Ovary (tissue), 9 donors: Measurements from ENCODE around the gene C8A. TPM values are rescaled to one million over a fixed set of nuclear protein-coding genes. Genes with fewer than 3 reads are reported as not detected.
A peak's percentile ranks its signal among the peaks of the same experiment; 100 is the strongest.

Source experiments
- DNase-seq, 5 donors: peaks; one replicate each; pipeline ENCODE4 v3.0.0-alpha.2; 2019 to 2020
- H3K27ac ChIP-seq, 2 donors: fragments of 200-600 bp; one replicate each; pipeline versions ENCODE4 v1.5.1 to v1.8.0; 2019 to 2022
- H3K27me3 ChIP-seq: fragments of 200-600 bp; one replicate; pipeline ENCODE4 v1.8.0; 2022
- H3K36me3 ChIP-seq: fragments of 200-600 bp; sonication (generic); one replicate; pipeline ENCODE4 v1.5.1; 2019
- H3K4me1 ChIP-seq: one replicate; pipeline ENCODE4 v1.8.1; 2013; ENCODE audit warnings: mild to moderate bottlenecking, moderate library complexity; ENCODE audit not compliant: insufficient read depth
- H3K4me3 ChIP-seq: fragments of 200-600 bp; sonication (generic); one replicate; pipeline ENCODE4 v1.5.1; 2017
- H3K9me3 ChIP-seq, 2 donors: fragments of 200-600 bp in 1 of 2; sonication (generic) in 1 of 2; one replicate each; pipeline versions ENCODE4 v1.5.1 to v1.8.1; 2013 to 2019; ENCODE audit warnings: mild to moderate bottlenecking in 1 of 2, moderate library complexity in 1 of 2
- CTCF ChIP-seq, 3 donors: fragments of 450-650 bp in 2 of 3; fragments of 200-600 bp in 1 of 3; IDR thresholded peaks; one replicate each; pipeline versions ENCODE4 v1.5.1 to v1.8.0; 2016 to 2022; ENCODE audit warnings: antibody characterized with exemption in 3 of 3, mild to moderate bottlenecking in 1 of 3
- EP300 ChIP-seq: sonication (generic); formaldehyde crosslinking; IDR thresholded peaks from one replicate; pipeline ENCODE4 v1.6.1; 2017; ENCODE audit warnings: antibody characterized with exemption
- POLR2A ChIP-seq: fragments of 450-650 bp; IDR thresholded peaks from one replicate; pipeline ENCODE4 v1.6.1; 2017; ENCODE audit warnings: antibody characterized with exemption, mild to moderate bottlenecking, moderate library complexity
- WGBS, 3 donors: extraction: QIAGEN DNeasy Blood & Tissue Kit in 1 of 3; methylation state at CpG; one replicate each; pipeline versions ENCODE4 v1.1.5 to v1.1.7; 2013 to 2017; 5-methylcytosine and 5-hydroxymethylcytosine counted together
- intact Hi-C, 4 donors: fragments of 100-400 bp; cut with DNase I; formaldehyde crosslinking; loops; one replicate each; pipeline versions ENCODE4 v1.11.0 to v1.15.1; 2022 to 2023
- polyA plus RNA-seq, 2 donors: library from polyadenylated mRNA; stranded (reverse); fragments of 200-250 nt in 1 of 2; fragments of 350-450 nt in 1 of 2; fragmentation: Illumina TruSeq in 1 of 2; extraction: RNeasy Lipid Tissue Mini Kit (QIAGEN cat#74804) in 1 of 2; gene quantifications; one replicate each; pipeline ENCODE4 v1.2.3, GENCODE V29; 2013 to 2014
- total RNA-seq, 7 donors: library from RNA; depleted of rRNA in 2 of 7; stranded (reverse); fragments of >200 nt in 2 of 7; fragmentation: NEBNext Ultra II Directional in 3 of 7; extraction: Animal tissue kit (Norgen Biotek cat#: 25700) in 3 of 7; gene quantifications; one replicate each; pipeline versions ENCODE4 v1.1.0 to v1.2.4, GENCODE V29; 2016 to 2023
- donor health status: DM: no; HTN: no; CAD: no; lungs with moderate emphysema.
- donor health status: DM: no; HTN: no; CAD: no.
- donor health status: Bipolar disorder and iron deficiency.
- donor health status: DM: yes; HTN: yes; CAD: no.
- donor health status: DM: no; HTN: no; CAD: no.
- donor health status: DM: yes; HTN: yes; CAD: no.

Gene C8A
- total and polyA plus RNA-seq, 9 donors, result 0.08 TPM; not detected in 8

- TF ChIP-seq POLR2A (no peak), EP300 (no peak), CTCF (IDR thresholded peaks at IDR 0.05) (peak; percentile 60 to 75 (median 67))
- intact Hi-C loops, result loop anchor here in 2 of 4 donors (5.0 to 10.0 kb wide), 2 partner anchors 1223 to 1330 kb away; no protein-coding TSS in a partner anchor
- no peak overlapping the region for H3K27ac ChIP-seq
- no peaks in the 10 kb centered on the region for H3K27me3 ChIP-seq
- H3K4me1 ChIP-seq, result no peaks in the 10 kb centered on the region
- WGBS, 3 donors, result 2 to 4% (median 4%) methylated on average over 8 of the region's 8 CpGs
- no peaks in the 10 kb centered on the region for H3K36me3 ChIP-seq
- no peaks in the 10 kb centered on the region for H3K9me3 ChIP-seq
- DNase-seq, result peak; percentile 47 to 77 (median 69)
- no peak overlapping the region for H3K4me3 ChIP-seq
Observed at GRCh38 chr1:56831871-56832693, 22.5 kb upstream of the C8A start.

GRCh38 chr1:56833088-56833487, 21.5 kb upstream of the C8A start:
- intact Hi-C loops, result loop anchor here in 2 of 4 donors (5.0 to 10.0 kb wide), 2 partner anchors 1222 to 1329 kb away; no protein-coding TSS in a partner anchor
- H3K36me3 ChIP-seq, result no peaks in the 10 kb centered on the region
- no peak overlapping the region for H3K4me3 ChIP-seq
- H3K4me1 ChIP-seq, result no peaks in the 10 kb centered on the region
- TF ChIP-seq POLR2A (no peak), CTCF (IDR thresholded peaks at IDR 0.05) (no peak), EP300 (no peak)
- no peak for DNase-seq
- H3K27ac ChIP-seq, result no peak overlapping the region
- H3K9me3 ChIP-seq, result no peaks in the 10 kb centered on the region
- WGBS, 3 donors, result 90 to 96% (median 94%) methylated on average over 4 of the region's 4 CpGs
- no peaks in the 10 kb centered on the region for H3K27me3 ChIP-seq

GRCh38 chr1:56834137-56834900, 20.3 kb upstream of the C8A start:
- Histone ChIP-seq H3K27me3 (no peaks in the 10 kb centered on the region), H3K4me1 (no peaks in the 10 kb centered on the region), H3K9me3 (no peaks in the 10 kb centered on the region), H3K36me3 (no peaks in the 10 kb centered on the region), H3K4me3 (no peak overlapping the region), H3K27ac (no peak overlapping the region)
- TF ChIP-seq EP300 (no peak), CTCF (IDR thresholded peaks at IDR 0.05) (no peak), POLR2A (no peak)
- intact Hi-C loops, result loop anchor here in 2 of 4 donors (5.0 to 10.0 kb wide), 2 partner anchors 1220 to 1328 kb away; no protein-coding TSS in a partner anchor
- 83 to 95% (median 85%) methylated on average over 5 of the region's 5 CpGs for WGBS, 3 donors
- no peak for DNase-seq

- H3K4me1 ChIP-seq, result no peaks in the 10 kb centered on the region
- H3K27me3 ChIP-seq, result no peaks in the 10 kb centered on the region
- TF ChIP-seq EP300, result no peak
- no peak for TF ChIP-seq CTCF (IDR thresholded peaks at IDR 0.05)
- TF ChIP-seq POLR2A, result no peak
- intact Hi-C loops, result loop anchor here in 1 of 4 donors (10.0 kb wide), 1 partner anchor 1219 kb away; no protein-coding TSS in a partner anchor
- 88 to 94% (median 94%) methylated on average over 5 of the region's 5 CpGs for WGBS, 3 donors
- no peak overlapping the region for H3K4me3 ChIP-seq
- H3K36me3 ChIP-seq, result no peaks in the 10 kb centered on the region
- H3K9me3 ChIP-seq, result no peaks in the 10 kb centered on the region
- H3K27ac ChIP-seq, result no peak overlapping the region
- DNase-seq, result no peak
Observed at GRCh38 chr1:56835657-56836056, 18.9 kb upstream of the C8A start.
